PFSK-1 (cell line): Measurements from ENCODE around the gene PFKFB3.

ENCODE experiments used
- POLR2AphosphoS5 ChIP-seq: IDR thresholded peaks from 2 replicates; pipeline ENCODE4 v1.6.1; 2012; ENCODE audit warnings: low read depth, mild to moderate bottlenecking, control low read depth, low read length, moderate library complexity
- SIN3A ChIP-seq: IDR thresholded peaks from 2 replicates; pipeline ENCODE4 v1.6.1; 2012; ENCODE audit warnings: mild to moderate bottlenecking, low read length, moderate library complexity, borderline replicate concordance; ENCODE audit not compliant: insufficient read depth
- TAF1 ChIP-seq: IDR thresholded peaks from 2 replicates; pipeline ENCODE4 v1.6.1; 2012; ENCODE audit warnings: low read length, control low read depth, borderline replicate concordance; ENCODE audit not compliant: insufficient read depth
- TF ChIP-seq, protein P1 (sequence below), 2 experiments: IDR thresholded peaks; 2 replicates each; pipeline versions ENCODE4 v1.6.1 to v1.8.0; 2011 to 2012; ENCODE audit warnings: low read depth in 2 of 2, low read length in 2 of 2, control low read depth in 1 of 2, inconsistent platforms in 1 of 2, mild to moderate bottlenecking in 1 of 2, moderate library complexity in 1 of 2; ENCODE audit not compliant: insufficient read depth in 1 of 2

DNA sequence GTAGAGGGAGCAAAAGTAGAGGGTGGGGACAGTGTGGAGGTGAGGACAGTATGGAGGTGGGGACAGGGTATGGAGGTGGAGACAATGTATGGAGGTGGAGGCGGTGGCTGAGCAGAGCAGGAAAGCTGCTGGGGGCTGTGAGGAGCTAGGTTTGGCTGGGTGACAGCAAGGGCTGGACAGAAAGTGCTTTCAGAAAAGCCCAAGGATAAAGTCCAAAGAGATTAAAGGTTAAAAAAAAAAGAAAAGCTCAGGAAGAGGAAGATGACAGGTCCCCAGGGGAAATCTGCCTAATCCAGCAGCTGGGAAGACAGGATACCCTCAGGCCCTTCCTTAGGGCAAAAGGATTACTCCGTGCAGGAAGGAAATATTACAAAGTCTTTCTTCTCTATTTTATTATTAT lies 32.1 kb upstream of the PFKFB3 start:
- peak; percentile 15; the same call in 1 of the 2 replicates for TF ChIP-seq SIN3A
- TF ChIP-seq TAF1 = no peak
- no peak for TF ChIP-seq POLR2AphosphoS5
- TF ChIP-seq, protein P1, sequence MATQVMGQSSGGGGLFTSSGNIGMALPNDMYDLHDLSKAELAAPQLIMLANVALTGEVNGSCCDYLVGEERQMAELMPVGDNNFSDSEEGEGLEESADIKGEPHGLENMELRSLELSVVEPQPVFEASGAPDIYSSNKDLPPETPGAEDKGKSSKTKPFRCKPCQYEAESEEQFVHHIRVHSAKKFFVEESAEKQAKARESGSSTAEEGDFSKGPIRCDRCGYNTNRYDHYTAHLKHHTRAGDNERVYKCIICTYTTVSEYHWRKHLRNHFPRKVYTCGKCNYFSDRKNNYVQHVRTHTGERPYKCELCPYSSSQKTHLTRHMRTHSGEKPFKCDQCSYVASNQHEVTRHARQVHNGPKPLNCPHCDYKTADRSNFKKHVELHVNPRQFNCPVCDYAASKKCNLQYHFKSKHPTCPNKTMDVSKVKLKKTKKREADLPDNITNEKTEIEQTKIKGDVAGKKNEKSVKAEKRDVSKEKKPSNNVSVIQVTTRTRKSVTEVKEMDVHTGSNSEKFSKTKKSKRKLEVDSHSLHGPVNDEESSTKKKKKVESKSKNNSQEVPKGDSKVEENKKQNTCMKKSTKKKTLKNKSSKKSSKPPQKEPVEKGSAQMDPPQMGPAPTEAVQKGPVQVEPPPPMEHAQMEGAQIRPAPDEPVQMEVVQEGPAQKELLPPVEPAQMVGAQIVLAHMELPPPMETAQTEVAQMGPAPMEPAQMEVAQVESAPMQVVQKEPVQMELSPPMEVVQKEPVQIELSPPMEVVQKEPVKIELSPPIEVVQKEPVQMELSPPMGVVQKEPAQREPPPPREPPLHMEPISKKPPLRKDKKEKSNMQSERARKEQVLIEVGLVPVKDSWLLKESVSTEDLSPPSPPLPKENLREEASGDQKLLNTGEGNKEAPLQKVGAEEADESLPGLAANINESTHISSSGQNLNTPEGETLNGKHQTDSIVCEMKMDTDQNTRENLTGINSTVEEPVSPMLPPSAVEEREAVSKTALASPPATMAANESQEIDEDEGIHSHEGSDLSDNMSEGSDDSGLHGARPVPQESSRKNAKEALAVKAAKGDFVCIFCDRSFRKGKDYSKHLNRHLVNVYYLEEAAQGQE (IDR thresholded peaks at IDR 0.05; ENCODE audit: insufficient read depth in 1 of 2, low read depth in 2 of 2, low read length in 2 of 2) = no peak
